HepG2 (cell line): ENCODE data around the gene ATG2A. TPM values are rescaled to one million over a fixed set of nuclear protein-coding genes. Genes with fewer than 3 reads are reported as not detected.

Experiments
- ARID2 ChIP-seq: sonication (generic); formaldehyde crosslinking; IDR thresholded peaks from 2 replicates; pipeline ENCODE4 v1.8.1; 2022; ENCODE audit warnings: mild to moderate bottlenecking, missing genetic modification reagents, borderline replicate concordance
- ARID3A ChIP-seq: IDR thresholded peaks from 2 replicates; pipeline ENCODE4 v1.6.1; 2012; ENCODE audit warnings: low read depth, low read length, improper control_type of control experiment
- CEBPZ ChIP-seq: IDR thresholded peaks from 2 replicates; pipeline ENCODE4 v1.6.1; 2012; ENCODE audit warnings: low read length, improper control_type of control experiment
- GPN1 ChIP-seq: sonication (generic); formaldehyde crosslinking; IDR thresholded peaks from 2 replicates; pipeline ENCODE4 v1.5.1; 2020; ENCODE audit warnings: missing genetic modification reagents, borderline replicate concordance
- HOXA9 ChIP-seq: sonication (generic); formaldehyde crosslinking; IDR thresholded peaks from 2 replicates; pipeline ENCODE4 v1.8.1; 2022; ENCODE audit warnings: missing genetic modification reagents, mild to moderate bottlenecking, moderate library complexity, borderline replicate concordance
- NR2F1 ChIP-seq, 2 experiments: fragments of 450-650 bp in 1 of 2; formaldehyde crosslinking in 1 of 2; IDR thresholded peaks; 2 replicates each; pipeline versions ENCODE4 v1.5.0 to v1.6.1; 2016 to 2020; ENCODE audit warnings: mild to moderate bottlenecking in 1 of 2, missing compliant biosample characterization in 1 of 2, missing genetic modification reagents in 1 of 2, moderate library complexity in 1 of 2
- SPEN ChIP-seq: sonication (generic); formaldehyde crosslinking; IDR thresholded peaks from 2 replicates; pipeline ENCODE4 v1.5.1; 2020; ENCODE audit warnings: low read depth, mild to moderate bottlenecking, missing genetic modification reagents
- TEF ChIP-seq: sonication (generic); formaldehyde crosslinking; IDR thresholded peaks from 2 replicates; pipeline ENCODE4 v1.5.0; 2020; ENCODE audit warnings: missing genetic modification reagents
- ZNF468 ChIP-seq: sonication (generic); formaldehyde crosslinking; IDR thresholded peaks from 2 replicates; pipeline ENCODE4 v1.8.0; 2022; ENCODE audit warnings: mild to moderate bottlenecking, moderate library complexity, missing genetic modification reagents
- ZNF484 ChIP-seq: sonication (generic); formaldehyde crosslinking; IDR thresholded peaks from 2 replicates; pipeline ENCODE4 v1.5.1; 2020; ENCODE audit warnings: mild to moderate bottlenecking, low read depth, missing genetic modification reagents, borderline replicate concordance
- ZNF569 ChIP-seq: sonication (generic); formaldehyde crosslinking; IDR thresholded peaks from 2 replicates; pipeline ENCODE4 v1.5.0; 2020; ENCODE audit warnings: mild to moderate bottlenecking, missing genetic modification reagents, moderate library complexity, borderline replicate concordance
- ZNF616 ChIP-seq: sonication (generic); formaldehyde crosslinking; IDR thresholded peaks from 2 replicates; pipeline ENCODE4 v1.5.0; 2020; ENCODE audit warnings: low read depth, mild to moderate bottlenecking, missing genetic modification reagents
- ZNF660 ChIP-seq: sonication (generic); formaldehyde crosslinking; IDR thresholded peaks from 2 replicates; pipeline ENCODE4 v1.5.1; 2020; ENCODE audit warnings: mild to moderate bottlenecking, low read depth, missing genetic modification reagents, borderline replicate concordance
- ZNF747 ChIP-seq: sonication (generic); formaldehyde crosslinking; IDR thresholded peaks from 2 replicates; pipeline ENCODE4 v1.8.1; 2023; ENCODE audit warnings: missing genetic modification reagents, mild to moderate bottlenecking, borderline replicate concordance
- ZSCAN9 ChIP-seq: IDR thresholded peaks from 2 replicates; pipeline ENCODE4 v1.6.1; 2016; ENCODE audit warnings: borderline replicate concordance
- polyA plus RNA-seq, 8 experiments: library from polyadenylated mRNA; depleted of rRNA in 3 of 8; stranded (reverse) in 7 of 8; unstranded in 1 of 8; fragments of >200 nt; fragmentation: Illumina TruSeq in 4 of 8; extraction: Trizol in 4 of 8; gene quantifications; 2 replicates each; pipeline versions ENCODE4 v1.2.1 to v1.2.3, GENCODE V29; 2011 to 2016; ENCODE audit warnings: low read depth in 4 of 8, missing spikeins in 1 of 8, mixed read lengths in 1 of 8; ENCODE audit not compliant: insufficient read depth in 1 of 8
- total RNA-seq, 5 experiments: library from RNA; depleted of rRNA; stranded (reverse); fragments of >200 nt; fragmentation: Illumina TruSeq; extraction: Trizol; gene quantifications; 2 replicates each; pipeline ENCODE4 v1.2.3, GENCODE V29; 2016; ENCODE audit warnings: low read depth in 1 of 5
- TF ChIP-seq, protein P1 (sequence below): sonication (generic); formaldehyde crosslinking; IDR thresholded peaks from 2 replicates; pipeline ENCODE4 v1.5.0; 2020; ENCODE audit warnings: mild to moderate bottlenecking, missing genetic modification reagents, borderline replicate concordance
- TF ChIP-seq, protein P2 (sequence below): sonication (generic); formaldehyde crosslinking; IDR thresholded peaks from 2 replicates; pipeline ENCODE4 v1.4.0; 2020; ENCODE audit warnings: mild to moderate bottlenecking, missing genetic modification reagents
- TF ChIP-seq, protein P3 (sequence below), 2 experiments: sonication (generic) in 1 of 2; formaldehyde crosslinking in 1 of 2; IDR thresholded peaks; 2 replicates each; pipeline versions ENCODE4 v1.4.0 to v1.6.1; 2018 to 2020; ENCODE audit warnings: missing genetic modification reagents in 2 of 2, borderline replicate concordance in 1 of 2, low read depth in 1 of 2, mild to moderate bottlenecking in 1 of 2, missing biosample characterization in 1 of 2

ATG2A gene
- total and polyA plus RNA-seq, 2 of the 13 experiments (the other 11 are each of a cell fraction or from before 2014, with no cell fraction given): 6.7 to 8.0 TPM

DNA sequence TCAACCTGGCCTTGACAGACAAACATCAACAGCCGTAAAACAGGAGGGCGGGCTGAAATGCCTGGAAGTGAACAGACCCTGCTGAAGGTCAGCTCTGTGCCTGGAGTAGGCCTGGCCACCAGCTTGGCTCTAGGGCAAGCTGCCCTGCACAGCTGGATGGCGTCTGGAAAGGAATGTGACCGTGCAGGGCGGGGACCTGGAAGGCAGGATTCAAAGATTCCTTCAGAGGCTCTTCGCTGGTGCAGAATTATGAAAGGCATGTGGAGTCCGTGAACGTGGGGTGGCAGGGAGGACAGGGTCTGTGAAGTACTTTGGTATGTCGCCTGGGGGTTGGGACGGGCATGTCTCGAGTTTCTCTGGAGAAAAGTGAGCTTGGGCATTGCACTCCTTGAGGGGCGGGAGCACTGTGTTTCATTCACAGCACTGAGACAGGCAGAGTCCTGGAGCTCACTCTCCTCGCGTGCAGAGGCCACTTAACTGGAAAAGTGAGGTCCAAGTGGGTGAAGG is 40.1 kb downstream of the ATG2A start (continued):
- TF ChIP-seq, protein P1, sequence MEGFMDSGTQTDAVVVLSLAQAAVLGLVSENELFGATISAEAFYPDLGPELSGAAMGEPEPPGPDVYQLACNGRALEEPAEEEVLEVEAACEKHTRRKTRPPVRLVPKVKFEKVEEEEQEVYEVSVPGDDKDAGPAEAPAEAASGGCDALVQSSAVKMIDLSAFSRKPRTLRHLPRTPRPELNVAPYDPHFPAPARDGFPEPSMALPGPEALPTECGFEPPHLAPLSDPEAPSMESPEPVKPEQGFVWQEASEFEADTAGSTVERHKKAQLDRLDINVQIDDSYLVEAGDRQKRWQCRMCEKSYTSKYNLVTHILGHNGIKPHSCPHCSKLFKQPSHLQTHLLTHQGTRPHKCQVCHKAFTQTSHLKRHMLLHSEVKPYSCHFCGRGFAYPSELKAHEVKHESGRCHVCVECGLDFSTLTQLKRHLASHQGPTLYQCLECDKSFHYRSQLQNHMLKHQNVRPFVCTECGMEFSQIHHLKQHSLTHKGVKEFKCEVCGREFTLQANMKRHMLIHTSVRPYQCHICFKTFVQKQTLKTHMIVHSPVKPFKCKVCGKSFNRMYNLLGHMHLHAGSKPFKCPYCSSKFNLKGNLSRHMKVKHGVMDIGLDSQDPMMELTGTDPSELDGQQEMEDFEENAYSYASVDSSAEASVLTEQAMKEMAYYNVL (CRISPR knock-in tag): no peak
- TF ChIP-seq ARID3A (no peak), ZNF569 (no peak), GPN1 (no peak), CEBPZ (no peak), ARID2 (no peak), TEF (CRISPR knock-in tag) (no peak), ZNF616 (CRISPR knock-in tag) (no peak), ZSCAN9 (CRISPR knock-in tag) (no peak), HOXA9 (CRISPR knock-in tag) (no peak), ZNF484 (no peak), NR2F1 (CRISPR knock-in tag; IDR thresholded peaks at IDR 0.05) (no peak), SPEN (CRISPR knock-in tag) (no peak), ZNF468 (CRISPR knock-in tag) (no peak), ZNF747 (0 out of 2 replicates have a peak, but pooled peaks have one; percentile 22), ZNF660 (CRISPR knock-in tag) (no peak)
- TF ChIP-seq, protein P2, sequence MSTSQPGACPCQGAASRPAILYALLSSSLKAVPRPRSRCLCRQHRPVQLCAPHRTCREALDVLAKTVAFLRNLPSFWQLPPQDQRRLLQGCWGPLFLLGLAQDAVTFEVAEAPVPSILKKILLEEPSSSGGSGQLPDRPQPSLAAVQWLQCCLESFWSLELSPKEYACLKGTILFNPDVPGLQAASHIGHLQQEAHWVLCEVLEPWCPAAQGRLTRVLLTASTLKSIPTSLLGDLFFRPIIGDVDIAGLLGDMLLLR (CRISPR knock-in tag): no peak
- TF ChIP-seq, protein P3, sequence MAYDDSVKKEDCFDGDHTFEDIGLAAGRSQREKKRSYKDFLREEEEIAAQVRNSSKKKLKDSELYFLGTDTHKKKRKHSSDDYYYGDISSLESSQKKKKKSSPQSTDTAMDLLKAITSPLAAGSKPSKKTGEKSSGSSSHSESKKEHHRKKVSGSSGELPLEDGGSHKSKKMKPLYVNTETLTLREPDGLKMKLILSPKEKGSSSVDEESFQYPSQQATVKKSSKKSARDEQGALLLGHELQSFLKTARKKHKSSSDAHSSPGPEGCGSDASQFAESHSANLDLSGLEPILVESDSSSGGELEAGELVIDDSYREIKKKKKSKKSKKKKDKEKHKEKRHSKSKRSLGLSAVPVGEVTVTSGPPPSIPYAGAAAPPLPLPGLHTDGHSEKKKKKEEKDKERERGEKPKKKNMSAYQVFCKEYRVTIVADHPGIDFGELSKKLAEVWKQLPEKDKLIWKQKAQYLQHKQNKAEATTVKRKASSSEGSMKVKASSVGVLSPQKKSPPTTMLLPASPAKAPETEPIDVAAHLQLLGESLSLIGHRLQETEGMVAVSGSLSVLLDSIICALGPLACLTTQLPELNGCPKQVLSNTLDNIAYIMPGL (CRISPR knock-in tag; IDR thresholded peaks at IDR 0.05; ENCODE audit: borderline replicate concordance in 1 of 2, low read depth in 1 of 2): 0 out of 4 replicates have a peak, but pooled peaks of 1 of the 2 experiments have one; percentile 37
